HepG2 (cell line): ENCODE results near the gene MYLK2. TPM values are rescaled to one million over a fixed set of nuclear protein-coding genes. Genes with fewer than 3 reads are reported as not detected.
A peak's percentile ranks its signal among the peaks of the same experiment; 100 is the strongest.

Experiments
- AGO2 ChIP-seq: fragments of 200-400 bp; formaldehyde crosslinking; optimal IDR thresholded peaks from 2 replicates; pipeline ENCODE3; 2017; ENCODE audit warnings: mild to moderate bottlenecking, low read depth, low read length, moderate library complexity
- CHCHD3 ChIP-seq: sonication (generic); formaldehyde crosslinking; IDR thresholded peaks from 2 replicates; pipeline ENCODE4 v1.8.0; 2022; ENCODE audit warnings: mild to moderate bottlenecking, missing genetic modification reagents, moderate library complexity
- DMAP1 ChIP-seq: IDR thresholded peaks from 2 replicates; pipeline ENCODE4 v1.6.1; 2016
- GATA4 ChIP-seq: sonication (generic); IDR thresholded peaks from 2 replicates; pipeline ENCODE4 v1.6.1; 2016; ENCODE audit warnings: antibody characterized with exemption, low read depth, borderline replicate concordance
- KDM4B ChIP-seq: sonication (generic); formaldehyde crosslinking; IDR thresholded peaks from 2 replicates; pipeline ENCODE4 v1.4.0; 2020; ENCODE audit warnings: missing genetic modification reagents
- NR1H2 ChIP-seq: sonication (generic); formaldehyde crosslinking; IDR thresholded peaks from 2 replicates; pipeline ENCODE4 v1.8.1; 2022; ENCODE audit warnings: low read depth, missing genetic modification reagents, borderline replicate concordance
- POLR2G ChIP-seq: fragments of 200-400 bp; formaldehyde crosslinking; IDR thresholded peaks from 2 replicates; pipeline ENCODE4 v1.6.1; 2018; ENCODE audit warnings: mild to moderate bottlenecking, low read depth, low read length, moderate library complexity
- SRF ChIP-seq: IDR thresholded peaks from 2 replicates; pipeline ENCODE4 v1.6.1; 2011; ENCODE audit warnings: mild to moderate bottlenecking, low read depth, low read length, moderate library complexity
- ZGPAT ChIP-seq: IDR thresholded peaks from 2 replicates; pipeline ENCODE4 v1.6.1; 2016; ENCODE audit warnings: mild to moderate bottlenecking
- ZHX2 ChIP-seq, 2 experiments: sonication (generic) in 1 of 2; formaldehyde crosslinking in 1 of 2; IDR thresholded peaks; 2 replicates each; pipeline versions ENCODE4 v1.6.1 to v1.9.0; 2014 to 2022; ENCODE audit warnings: antibody characterized with exemption in 1 of 2, borderline replicate concordance in 1 of 2, inconsistent platforms in 1 of 2, low read depth in 1 of 2, missing genetic modification reagents in 1 of 2
- ZNF646 ChIP-seq: sonication (generic); formaldehyde crosslinking; IDR thresholded peaks from 2 replicates; pipeline ENCODE4 v1.9.0; 2021; ENCODE audit warnings: mild to moderate bottlenecking, missing genetic modification reagents
- ZNF670 ChIP-seq: sonication (generic); formaldehyde crosslinking; IDR thresholded peaks from 2 replicates; pipeline ENCODE4 v1.8.0; 2022; ENCODE audit warnings: mild to moderate bottlenecking, missing genetic modification reagents, borderline replicate concordance
- polyA plus RNA-seq, 8 experiments: library from polyadenylated mRNA; depleted of rRNA in 3 of 8; stranded (reverse) in 7 of 8; unstranded in 1 of 8; fragments of >200 nt; fragmentation: Illumina TruSeq in 4 of 8; extraction: Trizol in 4 of 8; gene quantifications; 2 replicates each; pipeline versions ENCODE4 v1.2.1 to v1.2.3, GENCODE V29; 2011 to 2016; ENCODE audit warnings: low read depth in 4 of 8, missing spikeins in 1 of 8, mixed read lengths in 1 of 8; ENCODE audit not compliant: insufficient read depth in 1 of 8
- total RNA-seq, 5 experiments: library from RNA; depleted of rRNA; stranded (reverse); fragments of >200 nt; fragmentation: Illumina TruSeq; extraction: Trizol; gene quantifications; 2 replicates each; pipeline ENCODE4 v1.2.3, GENCODE V29; 2016; ENCODE audit warnings: low read depth in 1 of 5

MYLK2 gene
- total and polyA plus RNA-seq, 2 of the 13 experiments (the other 11 are each of a cell fraction or from before 2014, with no cell fraction given), result 0.27 TPM; not detected in 1

- TF ChIP-seq ZNF646 (CRISPR knock-in tag), result no peak
- TF ChIP-seq GATA4, result no peak
- no peak for TF ChIP-seq NR1H2 (CRISPR knock-in tag)
- no peak for TF ChIP-seq ZNF670 (CRISPR knock-in tag)
- TF ChIP-seq SRF, result no peak
- TF ChIP-seq POLR2G, result no peak
- TF ChIP-seq ZHX2 (IDR thresholded peaks at IDR 0.05; ENCODE audit: low read depth), result no peak
- TF ChIP-seq ZHX2 (CRISPR knock-in tag; IDR thresholded peaks at IDR 0.05; ENCODE audit: borderline replicate concordance), result no peak
- 0 out of 2 replicates have a peak, but pooled peaks have one; percentile 55 for TF ChIP-seq DMAP1 (CRISPR knock-in tag)
- 0 out of 2 replicates have a peak, but pooled peaks have one; percentile 34 for TF ChIP-seq KDM4B (CRISPR knock-in tag)
- peak; percentile 61 for TF ChIP-seq ZGPAT (CRISPR knock-in tag)
- TF ChIP-seq CHCHD3 (CRISPR knock-in tag), result no peak
- TF ChIP-seq AGO2, result no peak
Measured at GRCh38 chr20:31835977-31836852, 17.1 kb downstream of the MYLK2 start (continued).
